Loucy (cell line): ENCODE data around the gene TAGLN2.

Source experiments
- H2AFZ ChIP-seq: fragments of 200-600 bp; sonication (generic); 2 replicates; pipeline ENCODE4 v1.6.0; 2016; ENCODE audit warnings: antibody characterized with exemption, mild to moderate bottlenecking, low read length, moderate library complexity
- H3F3A ChIP-seq: fragments of 200-600 bp; 2 replicates; pipeline ENCODE4 v1.6.0; 2016; ENCODE audit warnings: antibody characterized with exemption, low read depth, mild to moderate bottlenecking
- H3K27me3 ChIP-seq: fragments of 200-600 bp; sonication (generic); 2 replicates; pipeline ENCODE4 v1.6.1; 2014; ENCODE audit warnings: low read length, mild to moderate bottlenecking; ENCODE audit not compliant: insufficient read depth, poor library complexity, severe bottlenecking
- H3K36me3 ChIP-seq: fragments of 200-600 bp; sonication (generic); 2 replicates; pipeline ENCODE4 v1.6.1; 2016; ENCODE audit warnings: low read length; ENCODE audit not compliant: insufficient read depth
- H3K4me1 ChIP-seq: fragments of 200-600 bp; sonication (generic); 2 replicates; pipeline ENCODE4 v1.5.1; 2014; ENCODE audit warnings: low read length, mild to moderate bottlenecking; ENCODE audit not compliant: insufficient read depth, poor library complexity, severe bottlenecking
- H3K4me2 ChIP-seq: fragments of 200-600 bp; sonication (generic); 2 replicates; pipeline ENCODE4 v1.6.0; 2014; ENCODE audit warnings: antibody characterized with exemption, low read length, low read depth, mild to moderate bottlenecking; ENCODE audit not compliant: poor library complexity, severe bottlenecking
- H3K4me3 ChIP-seq: fragments of 200-600 bp; sonication (generic); 2 replicates; pipeline ENCODE4 v1.5.1; 2014; ENCODE audit warnings: low read length, mild to moderate bottlenecking, mixed read lengths; ENCODE audit not compliant: poor library complexity, severe bottlenecking
- H3K79me2 ChIP-seq: fragments of 200-600 bp; sonication (generic); 2 replicates; pipeline ENCODE4 v1.6.1; 2014; ENCODE audit warnings: low read length; ENCODE audit not compliant: insufficient read depth
- H3K9ac ChIP-seq: fragments of 200-600 bp; sonication (generic); 2 replicates; pipeline ENCODE4 v1.6.0; 2014; ENCODE audit warnings: mild to moderate bottlenecking, low read depth, low read length, moderate library complexity; ENCODE audit not compliant: poor library complexity, severe bottlenecking
- H3K9me2 ChIP-seq: fragments of 200-600 bp; sonication (generic); replicated peaks from 2 replicates; pipeline ENCODE4 v1.6.1; 2016; ENCODE audit warnings: low read depth, low read length, mixed read lengths
- H3K9me3 ChIP-seq: fragments of 200-600 bp; sonication (generic); 2 replicates; pipeline ENCODE4 v1.6.1; 2014; ENCODE audit warnings: mild to moderate bottlenecking, antibody characterized with exemption, low read length, low read depth; ENCODE audit not compliant: insufficient read depth
- H4K20me1 ChIP-seq: fragments of 200-600 bp; sonication (generic); 2 replicates; pipeline ENCODE4 v1.6.0; 2014; ENCODE audit warnings: antibody characterized with exemption, low read length, mild to moderate bottlenecking; ENCODE audit not compliant: insufficient read depth, poor library complexity, severe bottlenecking
- EZH2phosphoT487 ChIP-seq: fragments of 200-600 bp; IDR thresholded peaks from 2 replicates; pipeline ENCODE4 v1.6.1; 2018; ENCODE audit warnings: antibody characterized with exemption, mild to moderate bottlenecking, moderate library complexity, borderline replicate concordance
- TF ChIP-seq, protein P1 (sequence below): fragments of 200-600 bp; sonication (generic); conservative IDR thresholded peaks from 2 replicates; pipeline ENCODE4 v1.5.1; 2014; ENCODE audit warnings: mild to moderate bottlenecking, antibody characterized with exemption, low read length

The TAGLN2 gene

DNA sequence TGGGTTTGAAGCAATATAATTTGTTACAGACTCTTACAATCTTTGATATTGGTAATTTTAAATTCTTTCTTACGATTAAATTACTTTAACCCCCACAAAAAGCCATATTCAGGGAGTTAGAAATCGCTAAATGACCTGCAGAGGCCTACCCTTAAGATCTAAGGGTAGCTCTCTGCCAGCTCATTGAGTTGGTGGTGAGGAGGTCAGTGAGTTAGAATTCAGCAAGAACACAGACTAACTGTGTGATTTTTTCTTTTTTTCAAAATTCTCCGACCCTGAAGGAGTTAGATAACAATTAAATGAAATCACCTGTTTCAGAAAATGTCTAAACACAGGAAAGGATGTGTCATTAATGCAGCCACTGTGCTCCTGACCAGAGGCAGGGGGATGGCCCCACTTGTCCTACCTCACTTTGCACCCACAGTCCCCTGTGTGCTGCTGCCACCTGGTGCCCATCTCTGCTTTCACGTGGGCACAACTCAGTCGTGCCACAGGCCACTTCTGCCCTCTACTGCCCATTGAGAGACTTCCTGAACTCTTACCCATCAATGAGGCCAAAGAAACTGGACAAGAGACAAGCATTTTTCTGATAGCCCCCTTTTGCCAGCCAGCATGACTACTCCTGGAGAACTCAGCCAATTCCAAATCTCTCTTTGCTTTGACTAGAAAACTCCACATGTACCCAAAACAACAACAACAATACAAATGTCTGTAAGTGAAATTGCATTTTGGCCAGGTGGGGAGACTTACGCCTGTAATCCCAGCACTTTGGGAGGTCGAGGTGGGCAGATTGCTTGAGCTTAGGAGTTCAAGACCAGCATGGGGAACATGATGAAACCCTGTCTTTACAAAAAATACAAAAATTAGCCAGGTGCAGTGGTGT, 33.8 kb downstream of the TAGLN2 start:
- H3K4me2 ChIP-seq = peak overlapping the region; percentile 77
- peaks cover 44% of the 10 kb centered on the region for H3K4me1 ChIP-seq
- peak overlapping the region; percentile 9 for H3K4me3 ChIP-seq
- H3K9me3 ChIP-seq = no peaks in the 10 kb centered on the region
- no peaks in the 10 kb centered on the region for H4K20me1 ChIP-seq
- peaks cover 3% of the 10 kb centered on the region; the same call in 1 of the 2 replicates for H3K79me2 ChIP-seq
- no peaks in the 10 kb centered on the region for H3F3A ChIP-seq
- no peaks in the 10 kb centered on the region for H3K9me2 ChIP-seq
- H3K36me3 ChIP-seq = no peaks in the 10 kb centered on the region
- no peak overlapping the region for H2AFZ ChIP-seq
- H3K27me3 ChIP-seq = no peaks in the 10 kb centered on the region
- TF ChIP-seq, protein P1, sequence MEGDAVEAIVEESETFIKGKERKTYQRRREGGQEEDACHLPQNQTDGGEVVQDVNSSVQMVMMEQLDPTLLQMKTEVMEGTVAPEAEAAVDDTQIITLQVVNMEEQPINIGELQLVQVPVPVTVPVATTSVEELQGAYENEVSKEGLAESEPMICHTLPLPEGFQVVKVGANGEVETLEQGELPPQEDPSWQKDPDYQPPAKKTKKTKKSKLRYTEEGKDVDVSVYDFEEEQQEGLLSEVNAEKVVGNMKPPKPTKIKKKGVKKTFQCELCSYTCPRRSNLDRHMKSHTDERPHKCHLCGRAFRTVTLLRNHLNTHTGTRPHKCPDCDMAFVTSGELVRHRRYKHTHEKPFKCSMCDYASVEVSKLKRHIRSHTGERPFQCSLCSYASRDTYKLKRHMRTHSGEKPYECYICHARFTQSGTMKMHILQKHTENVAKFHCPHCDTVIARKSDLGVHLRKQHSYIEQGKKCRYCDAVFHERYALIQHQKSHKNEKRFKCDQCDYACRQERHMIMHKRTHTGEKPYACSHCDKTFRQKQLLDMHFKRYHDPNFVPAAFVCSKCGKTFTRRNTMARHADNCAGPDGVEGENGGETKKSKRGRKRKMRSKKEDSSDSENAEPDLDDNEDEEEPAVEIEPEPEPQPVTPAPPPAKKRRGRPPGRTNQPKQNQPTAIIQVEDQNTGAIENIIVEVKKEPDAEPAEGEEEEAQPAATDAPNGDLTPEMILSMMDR = peak; percentile 100
- TF ChIP-seq EZH2phosphoT487 = no peak
- peak overlapping the region; percentile 65 for H3K9ac ChIP-seq

DNA sequence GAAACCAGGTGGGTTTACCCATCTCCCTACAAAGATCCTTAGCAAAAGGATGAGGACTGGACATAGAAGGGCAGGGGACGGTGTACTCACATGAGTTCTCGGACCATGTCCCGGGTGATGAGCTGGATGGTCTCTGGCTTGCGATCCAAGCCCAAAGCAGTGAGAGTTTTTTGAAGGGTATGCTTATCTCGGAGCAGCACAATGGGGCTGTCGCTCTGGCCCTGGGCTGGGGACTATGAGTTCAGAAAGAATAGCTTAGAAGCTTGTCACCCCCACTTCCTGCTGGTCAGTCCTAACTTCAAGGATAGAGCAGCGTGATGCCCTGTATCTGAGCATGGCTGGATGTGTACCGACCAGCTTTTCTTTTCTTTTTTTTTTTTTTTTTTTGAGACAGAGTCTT, 34.9 kb downstream of the TAGLN2 start:
- Histone ChIP-seq H3K4me3 (peak overlapping the region; percentile 67), H4K20me1 (no peaks in the 10 kb centered on the region), H3F3A (no peaks in the 10 kb centered on the region), H3K9ac (peak overlapping the region; percentile 65), H3K36me3 (no peaks in the 10 kb centered on the region), H3K27me3 (no peaks in the 10 kb centered on the region), H3K4me2 (peak overlapping the region; percentile 77), H3K9me3 (no peaks in the 10 kb centered on the region), H2AFZ (0 out of 2 replicates have a peak overlapping the region, but pooled peaks have one; percentile 3), H3K4me1 (peaks cover 38% of the 10 kb centered on the region), H3K79me2 (peaks cover 3% of the 10 kb centered on the region; the same call in 1 of the 2 replicates), H3K9me2 (no peaks in the 10 kb centered on the region)
- TF ChIP-seq, protein P1 = no peak
- no peak for TF ChIP-seq EZH2phosphoT487

DNA sequence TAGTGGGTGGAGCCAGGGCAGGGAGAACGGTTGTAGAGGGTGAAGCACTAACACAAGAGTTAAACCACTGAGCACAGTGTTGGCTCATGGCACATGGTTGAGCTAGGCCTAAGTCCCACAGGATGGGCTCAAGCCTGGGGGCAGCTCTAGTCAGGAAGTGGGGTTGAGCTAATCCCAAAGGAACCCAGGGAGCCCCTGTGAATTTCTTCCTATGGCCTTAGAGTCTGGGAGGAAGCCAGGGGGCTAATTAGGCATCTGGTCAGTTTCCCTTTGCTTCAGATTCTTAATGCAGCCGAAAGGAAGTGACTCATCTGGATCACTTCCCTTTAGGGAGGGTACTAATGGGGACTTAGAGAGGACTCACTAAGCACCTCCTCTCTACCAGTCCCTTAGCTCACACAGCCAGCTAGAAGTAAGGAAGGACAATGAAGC, 35.5 kb downstream of the TAGLN2 start:
- H3K9me3 ChIP-seq = no peaks in the 10 kb centered on the region
- H3F3A ChIP-seq = no peaks in the 10 kb centered on the region
- peaks cover 3% of the 10 kb centered on the region; the same call in 1 of the 2 replicates for H3K79me2 ChIP-seq
- peak overlapping the region; percentile 65 for H3K9ac ChIP-seq
- peak overlapping the region; percentile 67 for H3K4me3 ChIP-seq
- H3K4me2 ChIP-seq = peak overlapping the region; percentile 77
- H3K9me2 ChIP-seq = no peaks in the 10 kb centered on the region
- H3K27me3 ChIP-seq = no peaks in the 10 kb centered on the region
- no peak for TF ChIP-seq EZH2phosphoT487
- TF ChIP-seq, protein P1 = no peak
- H3K4me1 ChIP-seq = peaks cover 38% of the 10 kb centered on the region
- 0 out of 2 replicates have a peak overlapping the region, but pooled peaks have one; percentile 3 for H2AFZ ChIP-seq
- no peaks in the 10 kb centered on the region for H4K20me1 ChIP-seq
- no peaks in the 10 kb centered on the region for H3K36me3 ChIP-seq
